Measurements from ENCODE around the gene NUMBL. TPM values are rescaled to one million over a fixed set of nuclear protein-coding genes. Genes with fewer than 3 reads are reported as not detected.
A peak's percentile ranks its signal among the peaks of the same experiment; 100 is the strongest.

Gene NUMBL
- total and polyA plus RNA-seq, 9 donors: 14.6 to 39.5 (median 32.7) TPM

- no peak for DNase-seq
- no peak overlapping the region for H3K4me3 ChIP-seq (ENCODE audit: low read length)
- no peaks in the 10 kb centered on the region for H3K27me3 ChIP-seq (ENCODE audit: control insufficient read depth, insufficient read depth, low read length)
- peaks cover 52% of the 10 kb centered on the region for H3K4me1 ChIP-seq (ENCODE audit: control insufficient read depth, insufficient read depth, low read length)
- H3K27ac ChIP-seq (ENCODE audit: low read length): peak overlapping the region; percentile 99
- peaks cover 36% of the 10 kb centered on the region for H3K36me3 ChIP-seq (ENCODE audit: control insufficient read depth, insufficient read depth, low read length)
- WGBS (ENCODE audit: insufficient coverage): 68% methylated on average over 8 of the region's 14 CpGs
- H3K9me3 ChIP-seq (replicated peaks; ENCODE audit: control insufficient read depth, low read depth, low read length): no peaks in the 10 kb centered on the region
These were observed 1.7 kb upstream of the NUMBL start for GRCh38 chr19:40692212-40692551.

- DNase-seq: peak; percentile 29
- peaks cover 40% of the 10 kb centered on the region for H3K36me3 ChIP-seq (ENCODE audit: control insufficient read depth, insufficient read depth, low read length)
- H3K27ac ChIP-seq (ENCODE audit: low read length): peak overlapping the region; percentile 99
- H3K4me1 ChIP-seq (ENCODE audit: control insufficient read depth, insufficient read depth, low read length): peaks cover 55% of the 10 kb centered on the region
- 54% methylated on average over 19 of the region's 24 CpGs for WGBS (ENCODE audit: insufficient coverage)
- no peaks in the 10 kb centered on the region for H3K27me3 ChIP-seq (ENCODE audit: control insufficient read depth, insufficient read depth, low read length)
- H3K9me3 ChIP-seq (replicated peaks; ENCODE audit: control insufficient read depth, low read depth, low read length): no peaks in the 10 kb centered on the region
- H3K4me3 ChIP-seq (ENCODE audit: low read length): peak overlapping the region; percentile 52
These were observed 1.2 kb upstream of the NUMBL start for GRCh38 chr19:40691421-40692211.

DNA sequence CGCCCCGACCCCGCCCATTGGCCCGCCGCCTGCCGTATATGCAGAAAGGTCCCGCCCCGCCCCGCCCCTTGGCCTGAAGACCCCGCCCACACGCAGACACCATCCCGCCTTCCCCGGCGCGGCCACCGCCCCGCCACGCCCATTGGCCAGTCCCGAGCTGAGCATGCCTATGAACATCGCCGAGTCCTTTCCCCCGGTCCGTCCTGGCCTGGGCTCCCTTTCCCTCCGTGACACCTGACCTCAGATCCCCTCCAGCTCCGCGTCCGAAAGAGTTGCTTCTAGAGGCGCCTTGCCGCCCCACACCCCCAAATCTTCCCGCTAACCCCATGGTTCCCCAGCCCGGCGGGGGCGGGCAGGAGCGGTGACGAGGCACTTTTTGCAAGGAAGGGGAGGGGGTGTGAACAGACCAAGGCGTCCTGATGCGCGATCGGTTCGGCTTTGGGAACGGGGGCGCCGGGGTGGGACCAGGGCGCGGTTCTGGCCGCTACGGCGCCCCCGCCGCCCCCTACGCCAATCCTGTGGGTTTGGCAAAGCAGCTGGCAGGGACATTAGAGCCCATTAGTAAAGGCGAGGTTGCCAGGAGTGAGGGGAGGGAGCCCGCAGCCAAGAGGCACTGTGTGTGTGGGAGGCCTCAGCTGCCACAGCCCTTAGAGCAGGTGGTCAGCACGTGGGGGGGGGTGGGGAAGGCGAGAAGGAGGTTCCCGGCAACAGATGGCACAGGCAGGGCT, 406 bp upstream of the NUMBL start:
- Histone ChIP-seq H3K9me3 (replicated peaks; ENCODE audit: control insufficient read depth, low read depth, low read length) (no peaks in the 10 kb centered on the region), H3K4me3 (ENCODE audit: low read length) (peak overlapping the region; percentile 89), H3K27me3 (ENCODE audit: control insufficient read depth, insufficient read depth, low read length) (no peaks in the 10 kb centered on the region), H3K4me1 (ENCODE audit: control insufficient read depth, insufficient read depth, low read length) (peaks cover 55% of the 10 kb centered on the region), H3K27ac (ENCODE audit: low read length) (peak overlapping the region; percentile 99), H3K36me3 (ENCODE audit: control insufficient read depth, insufficient read depth, low read length) (peaks cover 42% of the 10 kb centered on the region)
- peak; percentile 91 for DNase-seq
- WGBS (ENCODE audit: insufficient coverage): under 1% methylated on average over 50 of the region's 56 CpGs

- 5% methylated on average over 14 of the region's 18 CpGs for WGBS (ENCODE audit: insufficient coverage)
- peak; percentile 45 for DNase-seq
- no peaks in the 10 kb centered on the region for H3K27me3 ChIP-seq (ENCODE audit: control insufficient read depth, insufficient read depth, low read length)
- peak overlapping the region; percentile 89 for H3K4me3 ChIP-seq (ENCODE audit: low read length)
- peaks cover 43% of the 10 kb centered on the region for H3K36me3 ChIP-seq (ENCODE audit: control insufficient read depth, insufficient read depth, low read length)
- peak overlapping the region; percentile 93 for H3K27ac ChIP-seq (ENCODE audit: low read length)
- H3K4me1 ChIP-seq (ENCODE audit: control insufficient read depth, insufficient read depth, low read length): peaks cover 55% of the 10 kb centered on the region
- no peaks in the 10 kb centered on the region for H3K9me3 ChIP-seq (replicated peaks; ENCODE audit: control insufficient read depth, low read depth, low read length)
These were observed 957 bp downstream of the NUMBL start for GRCh38 chr19:40689339-40690049.

DNA sequence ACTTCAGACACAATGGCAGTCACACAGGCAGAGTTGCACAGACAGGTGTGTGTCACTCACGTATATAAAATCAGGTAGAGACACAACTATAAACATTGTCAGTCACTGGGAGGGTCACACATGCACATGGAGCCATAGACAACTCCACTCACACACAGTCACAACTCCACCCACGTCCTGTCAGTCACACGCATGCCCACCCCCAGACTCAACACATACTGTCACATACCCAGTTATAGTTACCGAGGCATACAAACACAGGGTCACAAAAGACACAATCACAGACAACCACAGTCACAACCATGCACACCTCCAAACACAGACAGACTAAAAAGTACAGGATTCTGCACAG, 1.5 kb downstream of the NUMBL start:
- DNase-seq: peak; percentile 47
- H3K27ac ChIP-seq (ENCODE audit: low read length): peak overlapping the region; percentile 93
- H3K36me3 ChIP-seq (ENCODE audit: control insufficient read depth, insufficient read depth, low read length): peaks cover 38% of the 10 kb centered on the region
- no peaks in the 10 kb centered on the region for H3K27me3 ChIP-seq (ENCODE audit: control insufficient read depth, insufficient read depth, low read length)
- WGBS (ENCODE audit: insufficient coverage): 15% methylated on average over 3 of the region's 4 CpGs
- H3K4me3 ChIP-seq (ENCODE audit: low read length): peak overlapping the region; percentile 89
- H3K4me1 ChIP-seq (ENCODE audit: control insufficient read depth, insufficient read depth, low read length): peaks cover 55% of the 10 kb centered on the region
- H3K9me3 ChIP-seq (replicated peaks; ENCODE audit: control insufficient read depth, low read depth, low read length): no peaks in the 10 kb centered on the region

GRCh38 chr19:40688309-40688708, 2.1 kb downstream of the NUMBL start:
- H3K27me3 ChIP-seq (ENCODE audit: control insufficient read depth, insufficient read depth, low read length): no peaks in the 10 kb centered on the region
- 33% methylated on average over 1 of the region's 1 CpG for WGBS (ENCODE audit: insufficient coverage)
- H3K36me3 ChIP-seq (ENCODE audit: control insufficient read depth, insufficient read depth, low read length): peaks cover 40% of the 10 kb centered on the region
- H3K4me3 ChIP-seq (ENCODE audit: low read length): peak overlapping the region; percentile 89
- peaks cover 55% of the 10 kb centered on the region for H3K4me1 ChIP-seq (ENCODE audit: control insufficient read depth, insufficient read depth, low read length)
- no peaks in the 10 kb centered on the region for H3K9me3 ChIP-seq (replicated peaks; ENCODE audit: control insufficient read depth, low read depth, low read length)
- no peak for DNase-seq
- H3K27ac ChIP-seq (ENCODE audit: low read length): peak overlapping the region; percentile 93

DNA sequence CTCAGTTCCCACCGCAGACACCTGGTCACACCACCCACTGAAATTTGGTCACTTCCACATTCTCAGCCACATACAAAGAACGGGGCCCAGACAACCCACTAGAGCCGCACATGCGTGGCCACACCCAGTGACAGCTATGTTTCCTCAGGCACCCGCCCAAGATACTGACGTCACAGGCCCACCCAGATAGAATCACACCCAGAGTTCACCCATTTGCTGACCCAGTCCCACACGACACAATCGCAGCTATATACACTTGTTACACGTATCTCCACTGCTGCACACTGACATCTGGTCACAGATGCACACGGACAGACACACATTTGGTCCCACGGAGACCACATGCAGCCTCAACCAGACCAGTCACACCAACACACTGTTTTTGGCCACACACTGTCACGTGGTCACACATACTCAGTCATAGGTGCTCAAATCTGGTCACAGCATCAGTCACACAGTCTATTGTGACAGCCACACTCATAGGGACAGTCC, 2.9 kb downstream of the NUMBL start:
- Histone ChIP-seq H3K36me3 (ENCODE audit: control insufficient read depth, insufficient read depth, low read length) (peaks cover 42% of the 10 kb centered on the region), H3K27me3 (ENCODE audit: control insufficient read depth, insufficient read depth, low read length) (no peaks in the 10 kb centered on the region), H3K4me1 (ENCODE audit: control insufficient read depth, insufficient read depth, low read length) (peaks cover 48% of the 10 kb centered on the region), H3K27ac (ENCODE audit: low read length) (peak overlapping the region; percentile 93), H3K4me3 (ENCODE audit: low read length) (peak overlapping the region; percentile 89), H3K9me3 (replicated peaks; ENCODE audit: control insufficient read depth, low read depth, low read length) (no peaks in the 10 kb centered on the region)
- WGBS (ENCODE audit: insufficient coverage): 25% methylated on average over 12 of the region's 12 CpGs
- DNase-seq: peak; percentile 93

- Histone ChIP-seq H3K4me1 (ENCODE audit: control insufficient read depth, insufficient read depth, low read length) (peaks cover 44% of the 10 kb centered on the region), H3K27me3 (ENCODE audit: control insufficient read depth, insufficient read depth, low read length) (no peaks in the 10 kb centered on the region), H3K27ac (ENCODE audit: low read length) (peak overlapping the region; percentile 74), H3K9me3 (replicated peaks; ENCODE audit: control insufficient read depth, low read depth, low read length) (no peaks in the 10 kb centered on the region), H3K4me3 (ENCODE audit: low read length) (no peak overlapping the region), H3K36me3 (ENCODE audit: control insufficient read depth, insufficient read depth, low read length) (peaks cover 43% of the 10 kb centered on the region)
- no peak for DNase-seq
- 66% methylated on average over 9 of the region's 14 CpGs for WGBS (ENCODE audit: insufficient coverage)
These were observed 3.4 kb downstream of the NUMBL start for GRCh38 chr19:40686882-40687524.

- WGBS (ENCODE audit: insufficient coverage): 53% methylated on average over 6 of the region's 6 CpGs
- Histone ChIP-seq H3K4me1 (ENCODE audit: control insufficient read depth, insufficient read depth, low read length) (peaks cover 31% of the 10 kb centered on the region), H3K27me3 (ENCODE audit: control insufficient read depth, insufficient read depth, low read length) (no peaks in the 10 kb centered on the region), H3K9me3 (replicated peaks; ENCODE audit: control insufficient read depth, low read depth, low read length) (no peaks in the 10 kb centered on the region), H3K27ac (ENCODE audit: low read length) (no peak overlapping the region), H3K4me3 (ENCODE audit: low read length) (no peak overlapping the region), H3K36me3 (ENCODE audit: control insufficient read depth, insufficient read depth, low read length) (peaks cover 53% of the 10 kb centered on the region)
- peak; percentile 59 for DNase-seq
These were observed 4.9 kb downstream of the NUMBL start for GRCh38 chr19:40685563-40685962.
